ENCODE data around the gene RINL.

DNA sequence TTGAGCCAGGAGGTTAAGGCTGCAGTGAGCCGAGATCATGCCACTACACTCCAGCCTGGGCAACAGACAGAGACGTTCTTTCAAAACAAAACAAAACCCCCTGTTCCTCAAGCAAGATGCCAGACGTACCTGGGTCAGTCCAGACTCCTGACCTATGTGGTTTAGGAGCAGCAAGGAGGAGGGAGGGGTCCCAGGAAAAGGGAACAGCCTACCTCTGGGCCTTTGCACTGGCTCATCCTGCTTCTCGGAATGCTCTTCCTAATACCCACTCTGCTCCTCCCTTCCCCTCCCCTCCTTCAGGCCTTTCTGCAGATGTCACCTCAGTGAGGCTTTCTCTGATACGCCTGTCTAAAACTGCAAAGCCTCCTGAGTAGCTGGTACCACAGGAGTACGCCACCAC is 9.5 kb downstream of the RINL start:
- no peak for TF ChIP-seq EZH2 (IDR thresholded peaks at IDR 0.05; ENCODE audit: borderline replicate concordance, low read depth, low read length, severe bottlenecking)
- TF ChIP-seq, protein P1, sequence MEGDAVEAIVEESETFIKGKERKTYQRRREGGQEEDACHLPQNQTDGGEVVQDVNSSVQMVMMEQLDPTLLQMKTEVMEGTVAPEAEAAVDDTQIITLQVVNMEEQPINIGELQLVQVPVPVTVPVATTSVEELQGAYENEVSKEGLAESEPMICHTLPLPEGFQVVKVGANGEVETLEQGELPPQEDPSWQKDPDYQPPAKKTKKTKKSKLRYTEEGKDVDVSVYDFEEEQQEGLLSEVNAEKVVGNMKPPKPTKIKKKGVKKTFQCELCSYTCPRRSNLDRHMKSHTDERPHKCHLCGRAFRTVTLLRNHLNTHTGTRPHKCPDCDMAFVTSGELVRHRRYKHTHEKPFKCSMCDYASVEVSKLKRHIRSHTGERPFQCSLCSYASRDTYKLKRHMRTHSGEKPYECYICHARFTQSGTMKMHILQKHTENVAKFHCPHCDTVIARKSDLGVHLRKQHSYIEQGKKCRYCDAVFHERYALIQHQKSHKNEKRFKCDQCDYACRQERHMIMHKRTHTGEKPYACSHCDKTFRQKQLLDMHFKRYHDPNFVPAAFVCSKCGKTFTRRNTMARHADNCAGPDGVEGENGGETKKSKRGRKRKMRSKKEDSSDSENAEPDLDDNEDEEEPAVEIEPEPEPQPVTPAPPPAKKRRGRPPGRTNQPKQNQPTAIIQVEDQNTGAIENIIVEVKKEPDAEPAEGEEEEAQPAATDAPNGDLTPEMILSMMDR (IDR thresholded peaks at IDR 0.05; ENCODE audit: borderline replicate concordance, extremely low read depth, low read length, poor library complexity, severe bottlenecking), result no peak

All from DND-41 (cell line).